ENCODE data around the gene NNAT. TPM values are rescaled to one million over a fixed set of nuclear protein-coding genes. Genes with fewer than 3 reads are reported as not detected.

NNAT gene
- total and polyA plus RNA-seq, 2 of the 8 experiments (the other 6 are each of a cell fraction or from before 2014, with no cell fraction given), result 66.8 to 175 TPM

DNA sequence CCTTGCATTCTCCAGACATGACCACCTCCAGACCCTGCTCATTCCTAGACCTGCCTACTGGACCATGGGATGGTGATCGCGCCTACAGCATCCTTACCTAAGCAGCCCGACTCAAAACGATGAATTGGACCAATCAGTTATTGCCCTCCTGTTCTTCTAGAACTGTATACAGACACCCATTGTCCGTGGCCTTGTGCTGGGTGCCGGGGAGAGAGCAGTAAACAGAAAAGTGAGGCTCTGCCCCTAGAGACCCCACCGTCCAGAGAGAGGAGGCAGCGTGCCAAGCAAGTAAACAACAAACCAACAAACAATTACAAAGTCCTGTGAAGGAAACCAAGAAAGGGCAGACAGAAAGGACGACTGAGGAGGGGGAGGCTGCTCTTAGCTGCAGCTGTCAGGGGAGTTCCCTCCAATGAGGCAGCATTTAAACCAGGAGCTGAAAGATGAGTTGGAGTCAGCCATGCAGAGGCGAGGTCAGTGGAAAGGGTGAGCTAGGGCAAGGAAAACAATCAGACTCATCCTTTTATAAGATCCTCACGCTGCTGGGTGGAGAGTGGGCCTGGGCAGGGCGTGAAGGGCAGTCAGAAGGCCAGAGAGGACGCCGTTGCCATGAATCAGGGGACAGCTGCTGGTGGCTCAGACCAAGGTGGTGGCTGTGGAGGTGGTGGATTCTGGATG is 44.2 kb downstream of the NNAT start:
- Histone ChIP-seq H2BK15ac (ENCODE audit: low read length) (no peak overlapping the region), H4K20me1 (replicated peaks in 1 of 2; ENCODE audit: control insufficient read depth in 1 of 2, insufficient read depth in 2 of 2, low read length in 2 of 2) (no peaks in the 10 kb centered on the region), H4K91ac (replicated peaks; ENCODE audit: insufficient read length, low read length) (no peak overlapping the region), H3K4me2 (ENCODE audit: insufficient read depth in 1 of 2, low read depth in 2 of 2, low read length in 2 of 2) (no peak overlapping the region), H2AK5ac (ENCODE audit: low read depth, low read length) (no peak overlapping the region), H3K23me2 (ENCODE audit: low read depth, low read length) (peaks cover 2% of the 10 kb centered on the region; the same call in 1 of the 2 replicates), H3K27me3 (replicated peaks in 1 of 4; ENCODE audit: control insufficient read depth in 3 of 4, extremely low read depth in 1 of 4, insufficient read depth in 3 of 4, low read length in 3 of 4) (peaks cover 0 to 13% (median 5%) of the 10 kb centered on the region in 4 experiments; a peak in 5 of 7 replicates), H3K4me3 (ENCODE audit: extremely low read depth in 1 of 4, insufficient read depth in 2 of 4, low read depth in 3 of 4, low read length in 4 of 4) (no peak overlapping the region), H3K27ac (ENCODE audit: low read depth, low read length) (no peak overlapping the region), H2BK20ac (ENCODE audit: low read length) (no peak overlapping the region), H3K36me3 (ENCODE audit: control insufficient read depth in 2 of 4, insufficient read depth in 4 of 4, low read length in 3 of 4) (no peaks in the 10 kb centered on the region), H3K79me1 (ENCODE audit: low read depth, low read length) (no peaks in the 10 kb centered on the region), H3K14ac (ENCODE audit: insufficient read length) (no peak overlapping the region), H4K5ac (ENCODE audit: insufficient read length, low read depth, low read length) (no peak overlapping the region), H3K4me1 (replicated peaks in 1 of 4; ENCODE audit: control insufficient read depth in 3 of 4, insufficient read depth in 4 of 4, low read length in 3 of 4) (peaks cover 2 to 14% (median 7%) of the 10 kb centered on the region in 4 experiments; a peak in 5 of 7 replicates), H3K56ac (replicated peaks; ENCODE audit: insufficient read length, low read depth, low read length) (no peak overlapping the region), H3K79me2 (ENCODE audit: control insufficient read depth in 1 of 2, insufficient read depth in 2 of 2, low read length in 2 of 2) (no peaks in the 10 kb centered on the region), H3K9ac (replicated peaks in 1 of 4; ENCODE audit: extremely low read depth in 1 of 4, low read depth in 3 of 4, low read length in 3 of 4) (no peak overlapping the region; a peak in 1 of 7 replicates), H2AFZ (ENCODE audit: low read length) (0 out of 2 replicates have a peak overlapping the region, but pooled peaks have one; percentile 3), H3K4ac (replicated peaks; ENCODE audit: insufficient read length, low read depth, low read length) (no peak overlapping the region), H4K8ac (ENCODE audit: extremely low read depth, insufficient read depth, low read length) (no peak overlapping the region), H2BK5ac (ENCODE audit: low read depth, low read length) (no peak overlapping the region), H3K9me3 (ENCODE audit: insufficient read depth in 2 of 2, low read depth in 1 of 2, low read length in 1 of 2) (no peaks in the 10 kb centered on the region), H2BK120ac (replicated peaks; ENCODE audit: low read depth, low read length) (no peak overlapping the region), H2BK12ac (ENCODE audit: low read depth, low read length) (no peak overlapping the region; the same call in 1 of the 2 replicates), H3K23ac (ENCODE audit: insufficient read length) (no peak overlapping the region), H3K18ac (ENCODE audit: extremely low read depth, low read length) (no peak overlapping the region)
- ChIA-PET POLR2A (ENCODE audit: partially characterized antibody) (no interaction called here), CTCF (ENCODE audit: partially characterized antibody) (interaction anchor here (0.6 to 5.6 kb wide), 60 partner anchors 9 to 468 kb away, joined by 3 to 55 read pairs (median 6); partner anchors contain the start of genes RPRD1B, TTI1 and VSTM2L)
- DNase-seq (ENCODE audit: low read depth in 1 of 2, low spot score in 2 of 2), result no peak
- 82% methylated on average over 13 of the region's 14 CpGs; no CpG with 5 or more reads in 1 of the 2 experiments for WGBS, 2 experiments (ENCODE audit: extremely low coverage in 1 of 2, insufficient coverage in 1 of 2, insufficient read length in 1 of 2, insufficient replicate concordance in 2 of 2, low coverage in 1 of 2, low lambda C conversion rate in 2 of 2, missing lambda C conversion rate in 1 of 2)
- no peak for FAIRE-seq
- no peak for TF ChIP-seq CEBPB (IDR thresholded peaks at IDR 0.05; ENCODE audit: low read depth, low read length)
